ENCODE data around the gene RCC1.
"Not testable (repeated sequence)": the region's sequence is repeated elsewhere in the genome, so short reads cannot be mapped to it uniquely, and the experiment has no call there.

The RCC1 gene

DNA sequence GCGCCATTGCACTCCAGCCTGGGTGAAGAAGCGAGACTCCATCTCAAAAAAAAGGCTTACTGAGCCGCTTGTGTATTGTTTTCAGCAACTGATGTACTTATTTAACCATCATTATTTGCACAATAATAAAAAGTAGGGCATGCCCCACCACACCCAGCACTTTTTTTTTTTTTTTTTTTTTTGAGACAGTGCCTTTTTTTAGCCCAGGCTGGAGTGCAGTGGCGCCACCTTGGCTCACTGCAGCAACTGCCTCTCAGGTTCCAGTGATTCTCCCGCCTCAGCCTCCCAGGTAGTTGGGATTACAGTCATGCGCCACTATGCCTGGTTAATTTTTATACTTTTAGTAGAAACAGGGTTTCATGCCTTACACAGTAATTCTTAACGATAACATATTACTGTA, 34.8 kb downstream of the RCC1 start:
- TF ChIP-seq, protein P1, sequence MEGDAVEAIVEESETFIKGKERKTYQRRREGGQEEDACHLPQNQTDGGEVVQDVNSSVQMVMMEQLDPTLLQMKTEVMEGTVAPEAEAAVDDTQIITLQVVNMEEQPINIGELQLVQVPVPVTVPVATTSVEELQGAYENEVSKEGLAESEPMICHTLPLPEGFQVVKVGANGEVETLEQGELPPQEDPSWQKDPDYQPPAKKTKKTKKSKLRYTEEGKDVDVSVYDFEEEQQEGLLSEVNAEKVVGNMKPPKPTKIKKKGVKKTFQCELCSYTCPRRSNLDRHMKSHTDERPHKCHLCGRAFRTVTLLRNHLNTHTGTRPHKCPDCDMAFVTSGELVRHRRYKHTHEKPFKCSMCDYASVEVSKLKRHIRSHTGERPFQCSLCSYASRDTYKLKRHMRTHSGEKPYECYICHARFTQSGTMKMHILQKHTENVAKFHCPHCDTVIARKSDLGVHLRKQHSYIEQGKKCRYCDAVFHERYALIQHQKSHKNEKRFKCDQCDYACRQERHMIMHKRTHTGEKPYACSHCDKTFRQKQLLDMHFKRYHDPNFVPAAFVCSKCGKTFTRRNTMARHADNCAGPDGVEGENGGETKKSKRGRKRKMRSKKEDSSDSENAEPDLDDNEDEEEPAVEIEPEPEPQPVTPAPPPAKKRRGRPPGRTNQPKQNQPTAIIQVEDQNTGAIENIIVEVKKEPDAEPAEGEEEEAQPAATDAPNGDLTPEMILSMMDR (IDR thresholded peaks at IDR 0.05; ENCODE audit: low read depth, low read length): peak; percentile 29
- DNase-seq (ENCODE audit: low read depth, low spot score): no peak
- H3K4me3 ChIP-seq (ENCODE audit: low read depth, low read length): no peak overlapping the region
- in situ Hi-C loops (cut with HindIII; ENCODE audit: low sequenced_read_pairs): no loop called here

DNA sequence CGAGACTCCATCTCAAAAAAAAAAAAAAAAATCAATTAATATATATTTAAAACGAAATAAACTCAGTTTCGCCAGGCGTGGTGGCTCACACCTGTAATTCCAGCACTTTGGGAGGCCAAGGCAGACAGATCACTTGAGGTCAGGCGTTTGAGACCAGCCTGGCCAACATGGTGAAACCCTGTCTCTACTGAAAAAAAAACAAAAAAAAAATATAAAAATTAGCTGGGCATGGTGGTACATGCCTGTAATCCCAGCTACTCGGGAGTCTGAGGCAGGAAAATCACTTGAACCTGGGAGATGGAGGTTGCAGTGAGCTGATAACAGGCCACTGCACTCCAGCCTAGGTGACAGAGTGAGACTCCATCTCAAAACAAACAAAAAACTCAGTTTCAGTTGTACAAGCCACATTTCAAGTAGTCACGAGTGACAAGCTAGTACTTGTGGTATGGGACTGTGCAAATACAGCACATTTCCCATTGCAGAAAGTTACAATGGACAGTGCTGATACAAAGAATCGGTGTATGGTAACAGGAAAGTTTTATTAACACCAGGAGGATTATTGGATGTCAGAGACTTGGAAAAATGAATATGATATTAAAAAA, 35.7 kb downstream of the RCC1 start:
- in situ Hi-C loops (cut with HindIII; ENCODE audit: low sequenced_read_pairs); H3K4me3 ChIP-seq (ENCODE audit: low read depth, low read length); DNase-seq (ENCODE audit: low read depth, low spot score): not testable (repeated sequence)

DNA sequence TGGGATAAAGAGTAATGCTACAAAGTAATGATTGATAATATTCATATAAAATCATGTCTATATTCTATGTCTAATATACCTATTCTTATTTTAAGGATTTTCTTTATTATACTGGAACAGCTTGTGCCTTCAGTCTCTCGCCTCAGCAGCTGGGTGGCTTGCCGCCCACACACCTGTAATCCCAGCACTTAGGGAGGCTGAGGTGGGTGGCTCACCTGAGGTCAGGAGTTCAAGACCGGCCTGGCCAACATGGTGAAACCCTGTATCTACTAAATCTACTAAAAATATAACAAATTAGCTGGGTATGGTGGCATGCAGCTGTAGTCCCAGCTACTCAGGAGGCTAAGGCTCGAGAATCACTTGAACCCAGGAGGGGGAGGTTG, 39.4 kb downstream of the RCC1 start:
- in situ Hi-C loops (cut with HindIII; ENCODE audit: low sequenced_read_pairs): no loop called here
- TF ChIP-seq, protein P1 (IDR thresholded peaks at IDR 0.05; ENCODE audit: low read depth, low read length): no peak

DNA sequence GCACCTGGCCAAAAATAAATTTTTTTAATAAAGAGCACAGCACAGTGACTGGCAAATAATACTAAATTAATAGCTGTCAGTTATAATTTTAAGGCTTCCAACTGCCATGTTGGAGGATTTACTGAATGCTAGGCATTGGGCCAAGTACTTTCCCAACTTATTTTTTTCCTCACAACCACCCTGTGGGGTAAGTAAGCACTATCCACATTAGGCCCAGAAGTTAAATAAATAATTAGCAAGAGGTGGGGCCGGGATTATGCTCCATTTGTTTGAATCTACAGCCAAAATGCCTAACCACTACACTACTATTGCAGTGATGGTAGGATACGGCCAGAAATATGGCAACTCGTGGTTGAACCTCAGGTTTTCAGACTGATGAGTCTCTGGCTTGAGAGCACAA, 42.5 kb downstream of the RCC1 start:
- in situ Hi-C loops (cut with HindIII; ENCODE audit: low sequenced_read_pairs): no loop called here
- no peak overlapping the region for H3K4me3 ChIP-seq (ENCODE audit: low read depth, low read length)
- DNase-seq (ENCODE audit: low read depth, low spot score): no peak
- TF ChIP-seq, protein P1 (IDR thresholded peaks at IDR 0.05; ENCODE audit: low read depth, low read length): no peak

More for the DNA sequence above, 39.4 kb downstream of the RCC1 start:
- no peak overlapping the region for H3K4me3 ChIP-seq (ENCODE audit: low read depth, low read length)
- DNase-seq (ENCODE audit: low read depth, low spot score): no peak

DNA sequence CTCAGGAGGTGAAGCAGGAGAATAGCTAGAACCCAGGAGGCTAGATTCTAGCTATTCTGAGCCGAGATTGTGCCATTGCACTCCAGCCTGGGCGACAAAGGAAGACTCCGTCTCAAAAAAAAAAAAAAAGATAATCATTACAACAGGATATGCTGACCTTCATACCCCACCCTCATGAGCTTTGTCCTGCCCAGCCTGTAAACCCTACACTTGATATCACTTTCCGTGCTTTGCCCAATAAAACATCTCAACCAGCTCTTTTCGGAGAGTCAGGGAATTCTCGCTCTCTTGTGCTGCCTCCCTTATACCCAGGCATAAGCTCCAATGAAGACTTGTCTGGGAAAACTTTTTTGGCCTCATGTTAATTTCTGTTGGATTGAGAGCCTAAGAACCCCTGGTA, 45.5 kb downstream of the RCC1 start:
- H3K4me3 ChIP-seq (ENCODE audit: low read depth, low read length): no peak overlapping the region
- in situ Hi-C loops (cut with HindIII; ENCODE audit: low sequenced_read_pairs): no loop called here
- TF ChIP-seq, protein P1 (IDR thresholded peaks at IDR 0.05; ENCODE audit: low read depth, low read length): no peak
- no peak for DNase-seq (ENCODE audit: low read depth, low spot score)

DNA sequence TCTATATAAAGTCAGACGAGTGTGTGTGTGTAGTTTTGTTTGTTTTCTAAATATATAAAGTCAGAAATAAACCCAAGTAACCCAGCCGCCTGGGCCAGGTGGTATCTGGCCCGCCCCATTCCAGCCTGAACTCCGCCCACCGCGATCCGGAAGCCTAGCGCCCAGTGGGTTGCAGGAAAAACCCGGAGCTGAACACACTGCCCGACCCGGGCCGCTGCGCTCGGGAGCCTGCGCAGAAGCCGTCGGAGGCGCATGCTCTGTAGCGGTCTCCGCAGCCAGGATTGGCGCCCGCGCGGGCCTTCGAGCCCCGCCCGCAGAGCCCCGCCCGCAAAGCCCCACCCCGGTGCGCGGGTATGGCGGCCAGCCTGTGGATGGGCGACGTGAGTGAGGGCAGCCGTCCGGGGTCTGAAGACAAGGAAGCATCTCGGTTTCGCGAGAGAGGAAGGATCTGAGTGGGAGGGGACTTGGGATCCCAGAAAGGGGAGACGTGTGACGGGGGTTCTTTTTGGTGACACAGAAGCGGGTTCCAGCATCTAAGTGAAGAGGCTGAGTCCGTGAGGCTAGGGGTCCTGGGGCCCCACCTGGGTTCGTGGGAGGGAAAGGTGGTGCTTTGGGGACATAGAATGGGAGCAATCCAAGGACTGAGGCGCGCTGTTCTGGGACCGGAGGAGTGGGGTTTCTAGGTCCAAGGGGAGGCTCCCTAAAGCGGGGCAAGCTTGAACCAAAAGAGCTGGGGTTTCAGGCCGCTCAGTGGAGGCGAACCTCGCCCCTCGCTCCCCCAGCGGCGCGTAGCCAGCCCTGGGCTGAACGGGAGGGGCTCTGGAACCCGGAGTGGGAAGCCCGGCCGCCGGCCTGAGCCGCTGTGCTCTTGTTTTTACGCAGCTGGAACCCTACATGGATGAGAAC, 47.2 kb downstream of the RCC1 start, which contains the start of gene TRNAU1AP:
TRNAU1AP (plus strand) TSS at position 328 of the 906 bp plus-strand sequence; CDS start at position 354, 26 bp downstream.
- in situ Hi-C loops (cut with HindIII; ENCODE audit: low sequenced_read_pairs): no loop called here
- peak within 1 kb of the TSS; percentile 98 for H3K4me3 ChIP-seq (ENCODE audit: low read depth, low read length)
- TF ChIP-seq, protein P1 (IDR thresholded peaks at IDR 0.05; ENCODE audit: low read depth, low read length): no peak
- peak; percentile 97 for DNase-seq (ENCODE audit: low read depth, low spot score)

DNA sequence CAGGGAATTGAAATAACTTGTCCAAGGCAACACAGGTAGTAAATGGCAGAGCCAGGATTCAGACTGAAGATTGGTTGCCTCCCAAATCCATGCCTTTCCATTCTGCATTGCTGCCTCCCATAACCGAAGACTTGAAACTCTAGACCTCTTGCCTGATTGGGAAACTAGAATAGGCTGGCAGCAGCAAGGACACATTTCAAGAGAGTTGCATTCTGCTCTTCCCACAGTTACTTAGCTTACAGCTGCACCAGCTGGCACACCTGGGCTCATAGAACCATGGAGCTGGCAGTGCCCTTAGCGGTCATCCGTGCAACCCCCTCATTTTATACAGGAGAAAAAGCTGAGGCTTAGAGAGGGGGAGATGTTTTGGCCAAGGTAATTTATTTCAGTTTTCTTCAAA, 55.0 kb downstream of the RCC1 start:
- no peak for DNase-seq (ENCODE audit: low read depth, low spot score)
- in situ Hi-C loops (cut with HindIII; ENCODE audit: low sequenced_read_pairs): no loop called here
- TF ChIP-seq, protein P1 (IDR thresholded peaks at IDR 0.05; ENCODE audit: low read depth, low read length): no peak
- no peak overlapping the region for H3K4me3 ChIP-seq (ENCODE audit: low read depth, low read length)
